Choroid plexus epithelial cell (primary cell): Measurements from ENCODE around the gene ZC3H14.

Experiments used
- DNase-seq: peaks from one replicate; pipeline ENCODE4 v3.0.0-alpha.2; 2010; ENCODE audit warnings: low read depth
- H3K4me3 ChIP-seq: 2 replicates; pipeline ENCODE4 v1.5.1; 2011; ENCODE audit warnings: low read depth, mild to moderate bottlenecking, control low read depth, low read length, moderate library complexity
- CTCF ChIP-seq: conservative IDR thresholded peaks from 2 replicates; pipeline ENCODE4 v1.5.1; 2011; ENCODE audit warnings: low read depth, mild to moderate bottlenecking, control low read depth, inconsistent platforms, low read length, moderate library complexity

Gene ZC3H14

GRCh38 chr14:88614218-88614907 is 51.5 kb downstream of the ZC3H14 start:
- peak; percentile 81 for DNase-seq
- no peak for TF ChIP-seq CTCF
- no peak overlapping the region for H3K4me3 ChIP-seq

GRCh38 chr14:88616697-88617096 is 53.9 kb downstream of the ZC3H14 start:
- H3K4me3 ChIP-seq, result no peak overlapping the region
- DNase-seq, result no peak
- TF ChIP-seq CTCF, result no peak

- DNase-seq, result no peak
- TF ChIP-seq CTCF, result no peak
- H3K4me3 ChIP-seq, result no peak overlapping the region
Observed at GRCh38 chr14:88617479-88617878, 54.6 kb downstream of the ZC3H14 start.

GRCh38 chr14:88618476-88618875 is 55.6 kb downstream of the ZC3H14 start:
- H3K4me3 ChIP-seq, result no peak overlapping the region
- no peak for DNase-seq
- TF ChIP-seq CTCF, result no peak

GRCh38 chr14:88621100-88621499 is 58.3 kb downstream of the ZC3H14 start:
- H3K4me3 ChIP-seq, result no peak overlapping the region
- TF ChIP-seq CTCF, result no peak
- DNase-seq, result no peak

GRCh38 chr14:88625671-88626070 is 62.8 kb downstream of the ZC3H14 start:
- no peak for TF ChIP-seq CTCF
- DNase-seq, result no peak
- H3K4me3 ChIP-seq, result no peak overlapping the region

GRCh38 chr14:88628033-88628432 is 65.2 kb downstream of the ZC3H14 start:
- no peak for TF ChIP-seq CTCF
- H3K4me3 ChIP-seq, result no peak overlapping the region
- DNase-seq, result no peak
